GM08714 (cell line): ENCODE data around the gene CRYGC.

Source experiments
- H3K4me3 ChIP-seq: fragments of 200-500 bp; sonication (Bioruptor generic); 2 replicates; pipeline ENCODE4 v1.5.1; 2014; ENCODE audit warnings: mild to moderate bottlenecking, low read length, inconsistent platforms
- ZNF274 ChIP-seq: IDR thresholded peaks from 2 replicates; pipeline ENCODE4 v1.6.1; 2012; ENCODE audit warnings: mild to moderate bottlenecking, low read depth, low read length

The CRYGC gene, protein sequence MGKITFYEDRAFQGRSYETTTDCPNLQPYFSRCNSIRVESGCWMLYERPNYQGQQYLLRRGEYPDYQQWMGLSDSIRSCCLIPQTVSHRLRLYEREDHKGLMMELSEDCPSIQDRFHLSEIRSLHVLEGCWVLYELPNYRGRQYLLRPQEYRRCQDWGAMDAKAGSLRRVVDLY

DNA sequence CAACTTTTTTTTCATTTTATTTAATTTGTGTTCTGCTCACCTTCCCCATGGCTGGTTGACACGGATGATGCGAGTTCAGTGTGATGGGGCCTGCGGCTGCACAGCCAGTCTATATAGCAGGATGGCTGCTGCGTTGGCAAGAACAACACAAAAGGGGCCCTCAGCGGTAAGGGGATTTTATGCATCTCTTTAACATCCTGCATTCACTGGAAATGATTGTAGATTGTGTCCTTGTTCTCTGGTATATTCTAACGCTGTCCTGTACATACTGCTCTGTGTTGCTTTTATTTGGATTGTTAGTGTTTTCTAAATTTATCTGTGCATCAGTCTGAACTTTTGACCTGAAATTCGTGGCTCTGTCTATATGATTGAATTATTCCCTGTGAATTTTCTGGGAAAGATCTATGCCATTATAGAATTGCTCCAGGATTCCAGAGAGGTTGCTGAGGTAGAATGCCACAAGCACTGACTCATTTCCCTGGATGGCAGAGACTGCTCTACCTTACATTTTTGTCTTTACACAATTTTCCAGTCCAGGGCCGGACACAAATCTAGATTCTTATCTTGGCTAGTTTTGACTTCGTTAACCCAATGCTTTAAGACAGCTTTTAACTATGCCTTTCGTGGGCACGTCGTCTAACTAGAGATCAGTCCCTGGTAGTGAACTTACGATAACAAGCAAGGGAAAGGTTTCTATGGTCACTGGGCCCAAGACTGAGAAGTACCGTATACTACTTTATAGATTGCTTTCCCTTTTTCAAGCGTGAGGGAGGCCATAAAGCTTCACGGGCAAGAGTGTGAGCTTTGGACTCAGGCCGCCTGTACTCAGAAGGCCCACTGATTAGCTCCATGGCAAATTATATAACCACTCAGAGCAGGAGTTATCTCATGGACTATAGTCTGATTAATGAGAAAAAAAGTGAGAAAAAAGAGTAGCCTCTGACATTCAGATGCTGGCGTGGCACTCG lies at the start of gene CRYGC:
TSS of gene CRYGC (minus strand) at position 85 of the 968 bp plus-strand sequence. CDS start at position 49, 36 bp downstream.
- no peak for TF ChIP-seq ZNF274
- no peak within 1 kb of the TSS for H3K4me3 ChIP-seq

DNA sequence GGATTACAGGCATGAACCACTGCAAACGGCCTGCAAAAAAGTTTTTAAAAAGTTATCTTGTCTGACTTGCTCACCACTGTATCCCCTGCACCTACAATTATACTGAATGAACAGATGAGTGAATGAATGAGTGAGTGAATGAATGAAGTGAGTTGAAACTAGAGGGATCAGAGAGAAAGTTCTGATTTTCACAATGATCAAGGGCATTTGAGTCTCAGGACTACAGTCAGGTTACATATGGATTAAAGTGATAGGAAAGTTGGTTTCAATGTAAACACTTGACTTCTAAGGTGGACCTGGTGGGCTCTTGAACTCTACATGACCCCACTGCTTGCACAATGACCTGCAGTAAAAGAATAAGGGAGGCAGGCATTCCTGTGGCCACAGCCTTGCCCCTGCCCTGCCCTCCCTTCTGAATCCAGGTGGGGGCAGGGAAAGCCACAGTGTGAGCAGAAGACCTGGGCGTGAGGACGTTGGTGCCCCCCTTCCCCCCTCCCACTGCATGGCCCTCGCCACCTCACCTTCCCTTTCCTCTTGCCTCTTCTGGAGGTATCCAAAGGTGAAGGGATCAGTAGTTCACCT lies 49.5 kb upstream of the CRYGC start:
- no peak overlapping the region for H3K4me3 ChIP-seq
- no peak for TF ChIP-seq ZNF274

DNA sequence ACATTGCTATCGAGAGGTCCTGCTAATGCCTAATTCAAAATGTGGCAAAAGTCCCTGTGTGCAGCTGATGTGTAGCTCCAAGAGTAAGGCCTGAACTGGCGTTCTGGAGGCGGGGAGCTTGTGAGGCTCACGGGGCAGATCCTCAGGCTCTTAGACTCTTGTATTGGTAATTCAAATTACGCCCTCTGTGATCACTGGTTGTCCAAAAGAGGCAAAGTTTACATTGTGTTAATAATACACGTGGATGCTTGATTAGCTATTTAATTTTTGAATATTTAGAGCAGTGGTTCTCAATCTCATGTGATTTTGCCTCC lies 46.2 kb upstream of the CRYGC start:
- TF ChIP-seq ZNF274, result no peak
- H3K4me3 ChIP-seq, result no peak overlapping the region

DNA sequence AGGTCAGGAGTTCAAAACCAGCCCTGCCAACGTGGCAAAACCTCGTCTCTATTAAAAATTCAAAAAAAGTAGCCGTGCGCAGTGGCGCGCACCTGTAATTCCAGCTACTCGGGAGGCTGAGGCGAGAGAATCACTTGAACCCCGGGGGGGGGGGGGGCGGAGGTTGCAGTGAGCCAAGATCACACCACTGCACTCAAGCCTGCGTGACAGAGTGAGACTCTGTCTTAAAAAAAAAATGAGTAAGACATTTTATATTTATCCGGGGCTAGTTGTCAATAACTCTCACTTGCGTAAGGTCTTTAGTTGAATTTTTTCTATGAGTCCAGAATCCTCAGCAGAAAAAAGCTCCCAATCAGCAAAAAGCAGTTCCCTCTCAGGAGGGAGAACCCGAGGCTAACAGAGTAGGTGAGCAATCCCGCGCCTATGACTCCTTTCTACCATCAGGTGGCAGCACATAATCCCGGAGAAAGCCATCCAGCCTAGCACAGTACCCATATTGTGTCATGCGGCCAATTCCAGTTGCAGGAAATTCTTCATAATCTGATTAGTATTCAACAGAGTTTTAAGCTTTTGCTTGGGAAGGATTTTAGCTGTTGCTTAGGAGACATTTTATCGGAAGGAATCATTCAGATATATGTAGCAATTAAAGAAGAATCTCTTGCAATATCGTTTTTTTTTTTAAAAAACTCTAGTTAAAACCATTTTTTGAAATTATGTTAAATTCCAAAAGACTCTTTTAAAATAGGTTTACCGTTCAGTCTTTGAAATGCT lies 45.6 kb upstream of the CRYGC start:
- no peak overlapping the region for H3K4me3 ChIP-seq
- TF ChIP-seq ZNF274, result no peak

DNA sequence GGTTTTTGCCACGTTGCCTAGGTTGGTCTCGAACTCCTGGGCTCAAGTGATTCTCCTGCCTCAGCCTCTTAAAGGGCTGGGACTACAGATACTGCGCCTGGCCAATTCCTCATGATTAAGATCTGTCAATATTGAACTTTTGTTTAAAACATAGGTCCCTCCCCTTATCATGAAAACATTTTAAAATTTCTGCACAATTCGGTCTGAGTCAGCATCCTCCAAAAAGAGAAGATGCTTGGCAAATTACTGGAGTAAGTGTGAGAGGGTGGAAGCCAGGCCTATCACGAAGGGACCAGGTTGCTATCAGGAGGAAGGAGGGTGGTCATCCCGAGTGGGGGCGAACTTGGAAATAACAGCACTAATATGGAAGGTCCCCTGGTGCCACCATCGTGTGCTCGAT lies 44.5 kb upstream of the CRYGC start:
- H3K4me3 ChIP-seq, result no peak overlapping the region
- TF ChIP-seq ZNF274, result no peak

DNA sequence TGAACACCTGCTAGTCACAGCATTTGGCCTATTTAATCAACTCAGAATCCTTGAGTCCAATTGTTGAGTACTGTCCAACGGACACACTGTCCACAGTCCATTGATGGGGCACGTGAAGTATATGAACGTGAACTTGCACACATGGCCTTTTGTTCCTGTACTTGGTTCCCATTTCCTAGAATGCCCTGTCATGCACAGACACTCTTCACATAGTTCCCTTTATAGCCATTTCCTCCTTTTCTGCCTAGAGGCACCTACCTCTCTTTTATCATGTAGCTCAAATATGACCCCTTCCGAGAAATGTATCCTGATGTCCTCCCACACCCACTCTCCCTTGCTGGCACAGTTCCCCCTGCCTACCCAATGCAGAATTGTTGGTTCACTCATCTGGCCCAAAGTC lies 42.5 kb upstream of the CRYGC start:
- H3K4me3 ChIP-seq, result no peak overlapping the region
- no peak for TF ChIP-seq ZNF274

DNA sequence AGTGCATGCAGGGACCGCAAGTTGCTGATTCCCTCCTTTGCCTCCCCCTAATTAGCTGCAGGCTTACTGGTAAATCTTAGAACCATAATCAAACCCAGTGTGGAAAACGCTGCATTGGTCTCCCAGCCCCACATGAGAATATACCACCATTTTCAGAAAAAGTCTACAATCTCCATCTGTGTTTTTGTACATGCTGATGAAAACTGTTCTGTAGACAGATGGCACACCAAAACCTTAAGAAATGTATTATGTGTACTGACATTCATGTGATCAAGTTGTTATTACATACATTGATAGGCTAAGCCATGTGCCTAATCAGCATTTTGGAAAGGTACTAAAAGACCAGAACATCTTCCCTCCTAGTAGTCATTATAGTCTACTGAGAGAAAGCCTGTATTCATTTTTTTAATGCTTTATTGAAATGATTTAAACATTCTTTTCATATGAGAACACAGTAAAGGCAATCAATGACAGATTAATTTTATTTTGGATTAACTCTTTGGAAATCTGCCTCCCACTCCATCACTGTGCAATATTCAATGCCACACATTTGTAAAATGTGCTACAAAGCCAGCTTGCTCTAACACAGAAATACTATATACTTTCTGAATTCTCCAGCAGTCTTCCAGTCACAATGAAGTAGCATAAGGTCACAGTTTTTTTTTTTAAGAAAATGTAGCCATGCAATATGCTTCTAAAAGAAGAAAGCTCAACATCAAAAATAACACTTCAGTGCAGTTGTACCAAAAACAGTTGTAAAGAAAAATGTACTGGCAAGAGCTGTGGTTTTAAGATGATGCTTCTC lies 35.5 kb upstream of the CRYGC start:
- no peak overlapping the region for H3K4me3 ChIP-seq

DNA sequence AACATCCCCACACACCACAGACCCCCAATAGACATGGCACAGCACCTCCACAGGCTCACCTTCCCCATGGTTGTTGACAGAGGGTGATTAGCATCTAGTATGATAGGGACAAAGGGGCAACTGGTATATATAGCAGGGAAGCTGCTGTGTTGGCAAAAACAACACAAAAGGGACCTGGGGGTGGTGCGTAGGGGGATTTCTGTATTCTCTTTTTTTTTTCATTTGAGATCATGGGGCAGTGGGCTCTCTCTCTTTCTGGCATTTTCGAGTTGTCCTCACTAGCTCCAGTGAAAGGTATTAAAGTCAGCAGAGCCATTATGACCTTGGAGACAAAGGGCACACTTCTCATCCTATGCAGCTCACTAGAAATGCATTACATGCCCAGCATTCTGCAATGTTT lies 33.9 kb upstream of the CRYGC start, which contains the start of gene CRYGA:
TSS of gene CRYGA (minus strand) at position 101 of the 400 bp plus-strand sequence. CDS start at position 68, 33 bp downstream.
- no peak within 1 kb of the TSS for H3K4me3 ChIP-seq

More for the DNA sequence above, 35.5 kb upstream of the CRYGC start:
- TF ChIP-seq ZNF274, result no peak

DNA sequence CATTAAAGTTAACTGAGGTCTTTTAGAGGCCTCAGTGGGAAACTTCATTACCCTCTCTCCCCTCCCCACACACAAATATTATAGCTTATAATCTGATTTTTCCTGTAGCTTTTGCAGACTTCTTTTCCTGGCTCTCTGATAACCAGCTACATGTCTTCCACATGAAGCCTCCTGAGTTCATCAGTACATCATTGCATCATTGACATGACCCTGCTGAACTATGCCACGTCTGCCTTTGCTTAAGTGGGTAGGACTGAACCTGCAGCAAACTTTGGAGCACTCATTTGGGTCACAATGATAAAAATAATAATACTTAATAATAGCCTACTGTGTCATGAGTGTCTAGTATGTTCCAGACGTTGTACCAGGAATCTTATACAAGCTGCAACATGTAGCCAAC lies 26.8 kb upstream of the CRYGC start:
- no peak for TF ChIP-seq ZNF274
- H3K4me3 ChIP-seq, result no peak overlapping the region

More for the DNA sequence above, 33.9 kb upstream of the CRYGC start, which contains the start of gene CRYGA:
- no peak for TF ChIP-seq ZNF274

DNA sequence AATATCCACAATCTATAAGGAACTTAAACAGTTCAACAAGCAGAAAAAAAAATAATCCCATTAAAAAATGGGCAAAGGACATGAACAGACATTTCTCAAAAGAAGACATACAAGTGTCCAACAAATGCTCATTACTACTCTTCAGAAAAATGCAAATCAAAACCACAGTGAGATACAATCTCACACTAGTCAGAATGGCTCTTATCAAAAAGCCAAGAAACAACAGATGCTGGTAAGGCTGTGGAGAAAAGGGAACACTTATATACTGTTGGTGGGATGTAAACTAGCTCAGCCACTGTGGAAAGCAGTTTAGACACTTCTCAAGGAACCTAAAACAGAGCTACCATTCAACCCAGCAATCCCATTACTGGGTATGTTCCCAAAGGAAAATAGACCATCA lies 23.5 kb upstream of the CRYGC start:
- TF ChIP-seq ZNF274, result no peak
- no peak overlapping the region for H3K4me3 ChIP-seq

DNA sequence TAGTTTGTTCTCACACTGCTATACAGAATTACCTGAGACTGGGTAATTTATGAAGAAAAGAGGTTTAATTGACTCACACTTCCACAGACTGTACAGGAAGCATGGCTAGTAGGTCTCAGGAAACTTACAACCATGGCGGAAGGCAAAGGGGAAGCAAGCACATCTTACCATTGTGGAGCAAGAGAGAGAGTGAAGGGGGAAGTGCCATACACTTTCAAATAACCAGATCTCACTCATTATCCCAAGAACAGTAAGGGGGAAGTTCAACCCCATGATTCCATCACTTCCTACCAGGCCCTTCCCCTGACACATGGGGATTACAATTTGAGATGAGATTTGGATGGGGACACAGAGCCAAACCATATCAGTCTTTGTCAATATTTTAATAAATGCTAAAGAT lies 21.3 kb upstream of the CRYGC start:
- no peak overlapping the region for H3K4me3 ChIP-seq
- TF ChIP-seq ZNF274, result no peak

DNA sequence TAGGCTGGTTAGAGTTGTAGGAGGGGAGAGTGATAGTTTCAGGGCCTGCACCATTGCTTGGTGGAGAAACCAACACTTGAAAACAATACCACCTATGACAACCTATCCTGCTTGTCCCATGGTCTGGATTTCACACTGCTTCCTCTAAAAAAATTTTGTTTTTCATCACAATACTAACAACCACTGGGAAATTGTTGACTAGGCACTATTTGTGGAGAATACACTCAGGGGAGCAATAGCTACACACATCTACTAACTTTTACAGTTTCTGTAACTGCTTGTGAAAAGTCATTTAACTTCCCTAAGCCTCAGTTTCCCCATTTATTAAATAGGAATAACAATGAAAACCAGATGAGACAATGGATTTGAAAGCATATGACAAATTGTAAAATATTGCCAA lies 20.5 kb upstream of the CRYGC start:
- no peak overlapping the region for H3K4me3 ChIP-seq
- no peak for TF ChIP-seq ZNF274

DNA sequence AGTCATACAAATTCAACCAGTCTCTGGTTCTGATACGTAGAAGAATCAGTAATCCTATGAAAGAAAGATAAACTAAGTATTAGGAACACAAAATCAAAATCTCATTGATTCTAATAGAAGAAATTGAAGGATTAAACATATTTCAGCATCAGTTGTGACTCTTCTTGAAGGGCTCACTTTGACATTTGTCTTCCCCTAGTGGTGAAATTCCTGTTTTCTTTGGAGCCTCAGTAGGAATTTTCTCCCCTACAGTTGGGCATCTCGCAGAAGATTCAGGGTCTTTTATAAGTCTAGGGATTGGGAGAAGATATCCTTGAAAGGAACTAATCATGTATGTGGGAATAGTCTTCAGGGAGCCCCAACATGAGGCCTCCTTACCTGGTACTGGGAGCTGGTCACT lies 19.2 kb upstream of the CRYGC start:
- H3K4me3 ChIP-seq, result no peak overlapping the region
- no peak for TF ChIP-seq ZNF274
